Ishikawa (cell line): ENCODE data around the gene DOK6.

Experiments used
- CEBPB ChIP-seq: IDR thresholded peaks from 2 replicates; pipeline ENCODE4 v1.6.1; 2012
- CREB1 ChIP-seq: IDR thresholded peaks from 2 replicates; pipeline ENCODE4 v1.6.1; 2012; ENCODE audit warnings: low read depth
- EGR1 ChIP-seq: IDR thresholded peaks from 2 replicates; pipeline ENCODE4 v1.6.1; 2012
- EP300 ChIP-seq: IDR thresholded peaks from 2 replicates; pipeline ENCODE4 v1.6.1; 2012; ENCODE audit warnings: borderline replicate concordance
- FOXM1 ChIP-seq: IDR thresholded peaks from 2 replicates; pipeline ENCODE4 v1.6.1; 2012; ENCODE audit warnings: low read depth, borderline replicate concordance
- MAX ChIP-seq: IDR thresholded peaks from 2 replicates; pipeline ENCODE4 v1.6.1; 2012
- NFIC ChIP-seq: IDR thresholded peaks from 2 replicates; pipeline ENCODE4 v1.6.1; 2012
- RAD21 ChIP-seq: IDR thresholded peaks from 2 replicates; pipeline ENCODE4 v1.6.1; 2012; ENCODE audit warnings: low read depth
- REST ChIP-seq: IDR thresholded peaks from 2 replicates; pipeline ENCODE4 v1.6.1; 2012; ENCODE audit warnings: low read depth, mild to moderate bottlenecking
- TAF1 ChIP-seq: IDR thresholded peaks from 2 replicates; pipeline ENCODE4 v1.6.1; 2012; ENCODE audit warnings: low read depth, mild to moderate bottlenecking
- TCF12 ChIP-seq: IDR thresholded peaks from 2 replicates; pipeline ENCODE4 v1.6.1; 2012; ENCODE audit warnings: low read depth
- TEAD4 ChIP-seq: IDR thresholded peaks from 2 replicates; pipeline ENCODE4 v1.6.1; 2012
- USF1 ChIP-seq: IDR thresholded peaks from 2 replicates; pipeline ENCODE4 v1.6.1; 2012
- YY1 ChIP-seq: IDR thresholded peaks from 2 replicates; pipeline ENCODE4 v1.6.1; 2012; ENCODE audit warnings: low read depth
- ZBTB7A ChIP-seq: IDR thresholded peaks from 2 replicates; pipeline ENCODE4 v1.6.1; 2012; ENCODE audit warnings: low read depth

DOK6 gene

GRCh38 chr18:69400253-69400975, at the start of gene DOK6:
DOK6 (plus strand) TSS chr18:69400888.
- TF ChIP-seq TCF12 (0 out of 2 replicates have a peak, but pooled peaks have one; percentile 21), MAX (peak; percentile 83), TEAD4 (no peak)

- no peak for TF ChIP-seq MAX
- no peak for TF ChIP-seq EGR1
- no peak for TF ChIP-seq USF1
- no peak for TF ChIP-seq YY1
- no peak for TF ChIP-seq CREB1
- no peak for TF ChIP-seq TAF1
- TF ChIP-seq TEAD4 = no peak
- no peak for TF ChIP-seq NFIC
- no peak for TF ChIP-seq ZBTB7A
- no peak for TF ChIP-seq RAD21
These were observed 47.7 kb upstream of the DOK6 start for GRCh38 chr18:69353023-69353422.

- no peak for TF ChIP-seq EGR1
- TF ChIP-seq YY1 = no peak
- no peak for TF ChIP-seq MAX
- no peak for TF ChIP-seq REST
- TF ChIP-seq USF1 = no peak
- TF ChIP-seq FOXM1 = no peak
- TF ChIP-seq EP300 = no peak
- no peak for TF ChIP-seq NFIC
- TF ChIP-seq ZBTB7A = no peak
- TF ChIP-seq RAD21 = no peak
- TF ChIP-seq TCF12 = no peak
- no peak for TF ChIP-seq TAF1
- no peak for TF ChIP-seq TEAD4
- no peak for TF ChIP-seq CEBPB
- TF ChIP-seq CREB1 = no peak
These were observed 43.1 kb upstream of the DOK6 start for GRCh38 chr18:69357590-69357989.

- TF ChIP-seq TEAD4 (no peak), CEBPB (no peak)
These were observed 42.3 kb upstream of the DOK6 start for GRCh38 chr18:69358212-69358895.

- TF ChIP-seq TAF1 (no peak), NFIC (no peak), REST (no peak), CREB1 (no peak), TEAD4 (no peak), EP300 (no peak), FOXM1 (no peak), TCF12 (no peak), ZBTB7A (no peak), MAX (no peak), EGR1 (no peak), RAD21 (no peak), YY1 (no peak), USF1 (no peak), CEBPB (no peak)
These were observed 35.8 kb upstream of the DOK6 start for GRCh38 chr18:69364930-69365329.

GRCh38 chr18:69365658-69366057, 35.0 kb upstream of the DOK6 start:
- no peak for TF ChIP-seq REST
- TF ChIP-seq YY1 = no peak
- no peak for TF ChIP-seq ZBTB7A
- no peak for TF ChIP-seq TAF1
- no peak for TF ChIP-seq NFIC
- TF ChIP-seq CREB1 = no peak
- no peak for TF ChIP-seq EP300
